Right lobe of liver (tissue), 4 donors: Measurements from ENCODE around the gene LIN7B.

ENCODE experiments used
- POLR2A ChIP-seq: fragments of 450-650 bp; IDR thresholded peaks from one replicate; pipeline ENCODE4 v1.6.1; 2017; ENCODE audit warnings: antibody characterized with exemption, mild to moderate bottlenecking
- TF ChIP-seq, protein P1 (sequence below), 4 donors: fragments of 200-600 bp in 3 of 4; fragments of 450-650 bp in 1 of 4; IDR thresholded peaks; one replicate each; pipeline versions ENCODE4 v1.5.1 to v1.8.0; 2016 to 2022; ENCODE audit warnings: antibody characterized with exemption in 4 of 4, mild to moderate bottlenecking in 2 of 4
- donor health status: DM: no; HTN: no; CAD: no.
- donor health status: DM: no; HTN: no; CAD: no.
- donor health status: DM: no; HTN: yes; CAD: no.

DNA sequence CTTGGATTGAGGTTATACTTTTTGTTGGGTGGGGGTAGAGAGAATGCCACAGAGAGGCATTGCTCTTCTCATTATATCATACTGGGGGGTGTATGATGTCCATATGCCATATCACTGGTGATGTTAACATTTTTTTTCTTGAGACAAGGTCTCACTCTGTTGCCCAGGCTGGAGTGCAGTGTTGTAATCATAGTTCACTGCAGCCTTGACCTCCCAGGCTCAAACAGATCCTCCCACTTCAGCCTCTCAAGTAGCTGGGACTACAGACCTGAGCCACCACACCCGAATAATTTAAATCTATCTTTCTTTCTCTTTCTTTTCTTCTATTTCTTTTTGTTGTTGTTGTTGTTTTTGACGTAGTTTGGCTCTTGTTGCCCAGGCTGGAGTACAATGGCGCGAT is 33.8 kb upstream of the LIN7B start:
- TF ChIP-seq, protein P1, sequence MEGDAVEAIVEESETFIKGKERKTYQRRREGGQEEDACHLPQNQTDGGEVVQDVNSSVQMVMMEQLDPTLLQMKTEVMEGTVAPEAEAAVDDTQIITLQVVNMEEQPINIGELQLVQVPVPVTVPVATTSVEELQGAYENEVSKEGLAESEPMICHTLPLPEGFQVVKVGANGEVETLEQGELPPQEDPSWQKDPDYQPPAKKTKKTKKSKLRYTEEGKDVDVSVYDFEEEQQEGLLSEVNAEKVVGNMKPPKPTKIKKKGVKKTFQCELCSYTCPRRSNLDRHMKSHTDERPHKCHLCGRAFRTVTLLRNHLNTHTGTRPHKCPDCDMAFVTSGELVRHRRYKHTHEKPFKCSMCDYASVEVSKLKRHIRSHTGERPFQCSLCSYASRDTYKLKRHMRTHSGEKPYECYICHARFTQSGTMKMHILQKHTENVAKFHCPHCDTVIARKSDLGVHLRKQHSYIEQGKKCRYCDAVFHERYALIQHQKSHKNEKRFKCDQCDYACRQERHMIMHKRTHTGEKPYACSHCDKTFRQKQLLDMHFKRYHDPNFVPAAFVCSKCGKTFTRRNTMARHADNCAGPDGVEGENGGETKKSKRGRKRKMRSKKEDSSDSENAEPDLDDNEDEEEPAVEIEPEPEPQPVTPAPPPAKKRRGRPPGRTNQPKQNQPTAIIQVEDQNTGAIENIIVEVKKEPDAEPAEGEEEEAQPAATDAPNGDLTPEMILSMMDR (IDR thresholded peaks at IDR 0.05) = no peak
- no peak for TF ChIP-seq POLR2A
